Upper lobe of left lung (tissue), 4 donors: ENCODE data around the gene IDS.
"Not testable (repeated sequence)": the region's sequence is repeated elsewhere in the genome, so short reads cannot be mapped to it uniquely, and the experiment has no call there.

Experiments used
- POLR2A ChIP-seq, 4 donors: fragments of 450-650 bp; IDR thresholded peaks; one replicate each; pipeline ENCODE4 v1.5.1; 2016 to 2017; ENCODE audit warnings: antibody characterized with exemption in 4 of 4, mild to moderate bottlenecking in 2 of 4
- TF ChIP-seq, protein P1 (sequence below), 6 experiments: fragments of 450-650 bp in 4 of 6; fragments of 200-600 bp in 2 of 6; sonication (generic) in 2 of 6; IDR thresholded peaks; one replicate each; pipeline ENCODE4 v1.5.1; 2016 to 2019; ENCODE audit warnings: antibody characterized with exemption in 6 of 6

DNA sequence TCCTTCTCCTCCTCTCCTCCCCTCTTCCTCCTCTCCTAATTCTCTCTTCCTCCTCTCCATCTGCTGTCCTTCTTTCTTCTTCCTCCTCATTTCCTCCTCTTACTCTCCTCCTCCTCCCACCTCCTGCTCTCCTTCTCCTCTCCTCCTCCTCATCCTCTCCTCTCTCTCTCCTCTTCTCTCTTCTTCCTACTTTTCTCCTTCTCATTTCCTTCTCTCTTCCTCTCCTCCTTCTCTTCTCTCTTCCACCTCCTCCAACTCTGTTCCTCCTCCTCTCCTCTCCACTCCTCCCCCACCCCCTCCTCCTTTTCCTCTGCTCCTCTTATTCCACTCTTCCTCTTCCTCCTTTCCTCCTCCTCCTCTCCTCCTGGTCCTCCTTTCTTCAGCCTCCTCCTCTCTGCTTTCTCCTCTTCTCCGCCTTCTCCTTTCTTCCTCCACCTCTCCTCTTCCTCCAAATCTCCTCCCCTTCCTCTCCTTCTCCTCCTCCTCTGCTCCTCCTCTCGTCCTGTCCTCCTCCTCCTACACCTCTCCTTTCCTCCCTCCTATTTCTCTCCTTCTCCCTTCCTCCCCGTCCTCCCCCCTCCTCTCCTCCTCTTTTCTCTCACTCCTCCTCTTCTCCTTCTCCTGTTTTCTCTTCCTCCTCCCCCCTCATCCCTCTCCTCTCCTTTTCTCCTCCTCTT lies 30.0 kb upstream of the IDS start:
- TF ChIP-seq, protein P1, sequence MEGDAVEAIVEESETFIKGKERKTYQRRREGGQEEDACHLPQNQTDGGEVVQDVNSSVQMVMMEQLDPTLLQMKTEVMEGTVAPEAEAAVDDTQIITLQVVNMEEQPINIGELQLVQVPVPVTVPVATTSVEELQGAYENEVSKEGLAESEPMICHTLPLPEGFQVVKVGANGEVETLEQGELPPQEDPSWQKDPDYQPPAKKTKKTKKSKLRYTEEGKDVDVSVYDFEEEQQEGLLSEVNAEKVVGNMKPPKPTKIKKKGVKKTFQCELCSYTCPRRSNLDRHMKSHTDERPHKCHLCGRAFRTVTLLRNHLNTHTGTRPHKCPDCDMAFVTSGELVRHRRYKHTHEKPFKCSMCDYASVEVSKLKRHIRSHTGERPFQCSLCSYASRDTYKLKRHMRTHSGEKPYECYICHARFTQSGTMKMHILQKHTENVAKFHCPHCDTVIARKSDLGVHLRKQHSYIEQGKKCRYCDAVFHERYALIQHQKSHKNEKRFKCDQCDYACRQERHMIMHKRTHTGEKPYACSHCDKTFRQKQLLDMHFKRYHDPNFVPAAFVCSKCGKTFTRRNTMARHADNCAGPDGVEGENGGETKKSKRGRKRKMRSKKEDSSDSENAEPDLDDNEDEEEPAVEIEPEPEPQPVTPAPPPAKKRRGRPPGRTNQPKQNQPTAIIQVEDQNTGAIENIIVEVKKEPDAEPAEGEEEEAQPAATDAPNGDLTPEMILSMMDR (IDR thresholded peaks at IDR 0.05): not testable (repeated sequence)
- not testable (repeated sequence) for TF ChIP-seq POLR2A (IDR thresholded peaks at IDR 0.05)
